Activated T-helper 2 cell treated with anti-CD3 and anti-CD28 coated beads, Interferon-gamma antibody, Interleukin-2, Interleukin-4, amounts not matched to agents 10 μg/mL and 5 μg/mL and 100 μg/mL, durations not matched to agents 14 hours and 24 hours and 36 hours (primary cell): ENCODE measurements around the gene ROBO3. TPM values are rescaled to one million over a fixed set of nuclear protein-coding genes. Genes with fewer than 3 reads are reported as not detected.

Experiments used
- DNase-seq: peaks from one replicate; pipeline ENCODE4 v3.0.0; 2021; ENCODE audit warnings: low spot score
- H3K27ac Mint-ChIP-seq: one replicate; pipeline ENCODE4 v1.8.0; 2021; ENCODE audit warnings: mixed read lengths
- H3K27me3 Mint-ChIP-seq: one replicate; pipeline ENCODE4 v1.8.0; 2021; ENCODE audit warnings: low read depth, mixed read lengths
- H3K36me3 Mint-ChIP-seq: one replicate; pipeline ENCODE4 v1.8.0; 2021; ENCODE audit warnings: low read depth, mixed read lengths
- H3K4me1 Mint-ChIP-seq: one replicate; pipeline ENCODE4 v1.8.0; 2021; ENCODE audit warnings: low read depth, mixed read lengths
- H3K4me3 Mint-ChIP-seq: one replicate; pipeline ENCODE4 v1.8.0; 2021; ENCODE audit warnings: low read depth, mild to moderate bottlenecking, moderate library complexity, mixed read lengths
- H3K9me3 Mint-ChIP-seq: one replicate; pipeline ENCODE4 v1.8.0; 2021; ENCODE audit warnings: mixed read lengths
- intact Hi-C: fragments of 100-400 bp; cut with micrococcal nuclease; formaldehyde crosslinking; loops from one replicate; pipeline ENCODE4 v1.15.1; 2023
- total RNA-seq: library from RNA; stranded (reverse); gene quantifications from 2 replicates; pipeline ENCODE4 v1.2.3, GENCODE V29; 2022

ROBO3 gene
- total RNA-seq, 1 donor from 2014 or later: 10.6 TPM

DNA sequence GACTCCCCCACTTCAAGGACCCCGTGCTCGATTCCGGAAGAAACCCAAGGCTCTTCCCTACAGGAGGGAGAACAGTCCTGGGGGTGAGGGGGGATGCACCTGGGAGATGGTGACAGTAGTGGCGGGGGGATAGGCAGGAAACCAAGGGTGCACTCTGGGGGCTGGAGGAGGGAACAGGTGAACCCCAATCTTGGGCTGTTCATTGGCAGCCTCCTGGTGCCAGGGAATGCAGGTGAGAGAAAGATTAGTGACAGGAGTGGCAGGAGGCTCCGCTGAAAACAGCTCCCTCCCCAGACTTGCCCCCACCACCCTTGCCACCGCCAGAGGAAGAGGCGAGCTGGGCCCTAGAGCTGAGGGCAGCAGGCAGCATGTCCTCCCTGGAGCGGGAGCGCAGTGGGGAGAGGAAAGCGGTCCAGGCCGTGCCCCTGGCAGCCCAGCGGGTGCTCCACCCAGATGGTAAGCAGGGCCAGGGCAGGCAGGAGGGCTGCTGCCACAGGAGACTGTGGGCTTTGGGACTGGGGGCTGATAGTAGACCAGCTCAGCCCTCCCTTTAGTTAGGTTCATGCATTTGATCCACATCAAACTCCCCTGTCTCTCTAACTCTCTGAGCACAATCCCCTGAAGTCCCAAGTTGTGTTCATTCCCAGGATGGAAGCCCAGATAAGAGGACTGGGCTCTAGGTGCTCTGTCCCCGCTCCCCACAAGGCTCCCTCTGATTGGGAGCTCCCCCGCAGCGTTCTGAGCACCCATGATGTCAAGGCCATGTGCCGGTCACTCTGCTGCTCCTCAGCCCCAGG is 14.5 kb downstream of the ROBO3 start:
- DNase-seq: no peak
- H3K27ac Mint-ChIP-seq: no peak overlapping the region
- no peaks in the 10 kb centered on the region for H3K36me3 Mint-ChIP-seq
- H3K9me3 Mint-ChIP-seq: no peaks in the 10 kb centered on the region
- peaks cover 12% of the 10 kb centered on the region for H3K4me1 Mint-ChIP-seq
- intact Hi-C loops: loop anchor here (5.0 kb wide), 2 partner anchors 132 to 263 kb away; no protein-coding TSS in a partner anchor
- peaks cover 13% of the 10 kb centered on the region for H3K27me3 Mint-ChIP-seq
- H3K4me3 Mint-ChIP-seq: no peak overlapping the region

- H3K27me3 Mint-ChIP-seq: peaks cover 8% of the 10 kb centered on the region
- peaks cover 12% of the 10 kb centered on the region for H3K4me1 Mint-ChIP-seq
- intact Hi-C loops: no loop called here
- no peaks in the 10 kb centered on the region for H3K36me3 Mint-ChIP-seq
- no peak for DNase-seq
- no peak overlapping the region for H3K27ac Mint-ChIP-seq
- H3K4me3 Mint-ChIP-seq: no peak overlapping the region
- no peaks in the 10 kb centered on the region for H3K9me3 Mint-ChIP-seq
Observed at GRCh38 chr11:124880290-124880611, 15.0 kb downstream of the ROBO3 start.

- H3K9me3 Mint-ChIP-seq: no peaks in the 10 kb centered on the region
- intact Hi-C loops: no loop called here
- no peaks in the 10 kb centered on the region for H3K36me3 Mint-ChIP-seq
Observed at GRCh38 chr11:124880958-124881357, 15.7 kb downstream of the ROBO3 start.

GRCh38 chr11:124882339-124883071 is 17.3 kb downstream of the ROBO3 start:
- Mint-ChIP-seq H3K36me3 (no peaks in the 10 kb centered on the region), H3K4me1 (peaks cover 4% of the 10 kb centered on the region), H3K27ac (no peak overlapping the region), H3K27me3 (peaks cover 2% of the 10 kb centered on the region), H3K9me3 (no peaks in the 10 kb centered on the region), H3K4me3 (no peak overlapping the region)
- DNase-seq: no peak
- intact Hi-C loops: no loop called here

More at GRCh38 chr11:124880958-124881357, 15.7 kb downstream of the ROBO3 start:
- H3K4me3 Mint-ChIP-seq: no peak overlapping the region
- H3K27ac Mint-ChIP-seq: no peak overlapping the region
- H3K4me1 Mint-ChIP-seq: peaks cover 12% of the 10 kb centered on the region
- DNase-seq: no peak
- H3K27me3 Mint-ChIP-seq: peaks cover 4% of the 10 kb centered on the region

- Mint-ChIP-seq H3K9me3 (no peaks in the 10 kb centered on the region), H3K36me3 (no peaks in the 10 kb centered on the region), H3K4me1 (no peaks in the 10 kb centered on the region), H3K27ac (no peak overlapping the region), H3K4me3 (no peak overlapping the region), H3K27me3 (peaks cover 10% of the 10 kb centered on the region)
- intact Hi-C loops: no loop called here
- no peak for DNase-seq
Observed at GRCh38 chr11:124884340-124884739, 19.1 kb downstream of the ROBO3 start.

DNA sequence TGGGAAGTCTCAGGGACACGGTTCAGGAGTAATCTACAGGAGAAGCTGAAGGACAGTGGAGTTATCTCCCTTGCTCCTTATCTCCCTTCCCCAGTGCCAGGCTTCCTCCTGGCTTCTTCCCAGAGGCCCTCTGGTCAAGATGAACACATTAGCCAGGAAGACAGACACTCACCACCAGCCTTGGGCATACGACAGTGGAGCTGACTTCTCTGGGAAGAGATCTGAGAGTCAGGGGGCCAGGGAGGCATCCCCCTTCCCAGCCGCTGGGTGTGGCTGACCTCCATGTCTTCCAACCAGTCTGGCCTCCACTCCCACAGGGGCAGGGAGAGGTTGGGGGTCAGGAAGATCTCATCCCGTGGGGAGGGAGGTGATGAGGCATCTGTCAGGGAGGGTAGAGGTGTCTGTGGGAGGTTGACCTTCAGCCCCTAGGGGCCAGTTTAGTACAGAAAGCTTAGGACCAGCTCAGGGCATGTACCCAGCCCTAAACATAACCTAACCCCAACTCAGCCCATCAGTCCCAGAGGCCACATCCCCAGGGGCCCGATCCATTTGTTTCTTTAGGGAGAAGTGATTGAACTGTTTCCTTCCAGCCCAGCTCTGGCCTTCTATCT is 19.7 kb downstream of the ROBO3 start:
- no peaks in the 10 kb centered on the region for H3K9me3 Mint-ChIP-seq
- no peak for DNase-seq
- peaks cover 12% of the 10 kb centered on the region for H3K27me3 Mint-ChIP-seq
- no peak overlapping the region for H3K27ac Mint-ChIP-seq
- no peak overlapping the region for H3K4me3 Mint-ChIP-seq
- no peaks in the 10 kb centered on the region for H3K36me3 Mint-ChIP-seq
- H3K4me1 Mint-ChIP-seq: no peaks in the 10 kb centered on the region
- intact Hi-C loops: no loop called here

DNA sequence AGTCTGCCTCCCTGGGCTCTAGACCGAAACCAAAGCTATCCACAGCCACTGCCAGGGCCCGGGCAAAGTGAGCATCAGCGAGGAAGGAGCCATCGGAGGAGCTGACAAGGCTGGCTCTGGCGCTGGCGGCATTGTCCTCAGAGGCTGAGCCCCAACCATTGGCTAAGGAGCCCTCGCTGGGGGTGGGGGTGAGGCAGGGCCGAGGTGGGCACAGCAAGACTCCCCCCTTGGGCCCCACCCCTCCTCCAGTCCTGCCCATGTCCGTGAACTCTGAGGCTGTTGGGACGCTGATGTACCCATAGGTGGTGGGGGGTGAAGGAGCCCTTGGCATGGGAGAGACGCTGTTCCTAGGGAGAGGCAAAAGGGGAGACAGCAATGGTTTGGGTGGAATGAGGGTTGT is 21.2 kb downstream of the ROBO3 start:
- H3K27ac Mint-ChIP-seq: no peak overlapping the region
- H3K36me3 Mint-ChIP-seq: no peaks in the 10 kb centered on the region
- H3K27me3 Mint-ChIP-seq: peaks cover 12% of the 10 kb centered on the region
- no peaks in the 10 kb centered on the region for H3K9me3 Mint-ChIP-seq
- no peak for DNase-seq
- intact Hi-C loops: no loop called here
- no peak overlapping the region for H3K4me3 Mint-ChIP-seq
- no peaks in the 10 kb centered on the region for H3K4me1 Mint-ChIP-seq

DNA sequence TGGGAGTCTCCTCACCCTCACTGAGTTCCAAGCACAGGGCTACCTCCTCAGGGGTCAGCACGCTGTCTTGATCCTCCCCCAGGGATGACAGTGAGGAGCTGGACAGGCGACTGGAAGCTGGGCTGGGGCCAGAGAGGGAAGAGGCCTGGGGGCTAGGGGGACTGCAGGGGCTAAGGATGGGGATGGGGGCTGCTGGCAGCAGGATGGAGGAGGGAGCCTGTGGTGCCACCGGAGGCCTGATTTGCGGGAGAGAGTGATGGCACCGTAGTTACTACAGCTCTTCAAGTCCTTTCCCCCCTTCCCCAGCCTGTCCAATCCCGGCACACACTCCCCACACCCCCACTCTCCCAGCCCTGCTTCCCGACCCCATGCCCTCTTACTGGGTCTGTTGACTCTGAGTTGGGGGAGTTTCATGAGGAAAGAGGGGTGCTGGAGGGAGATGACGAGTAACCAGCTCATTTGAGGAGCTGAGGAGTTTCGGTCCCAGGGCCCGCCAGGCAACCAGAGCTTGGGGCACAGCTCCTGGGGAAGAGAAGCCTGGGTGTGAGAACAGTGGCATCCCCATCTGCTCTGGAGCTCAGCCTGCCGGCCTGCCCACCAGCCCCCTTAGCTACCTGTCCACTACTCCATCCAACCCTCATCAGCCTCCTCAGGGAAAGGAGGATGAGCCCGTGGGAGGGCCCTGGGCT is 21.9 kb downstream of the ROBO3 start:
- no peaks in the 10 kb centered on the region for H3K9me3 Mint-ChIP-seq
- H3K4me3 Mint-ChIP-seq: no peak overlapping the region
- no peak overlapping the region for H3K27ac Mint-ChIP-seq
- DNase-seq: no peak
- H3K27me3 Mint-ChIP-seq: peaks cover 12% of the 10 kb centered on the region
- H3K4me1 Mint-ChIP-seq: no peaks in the 10 kb centered on the region
- no peaks in the 10 kb centered on the region for H3K36me3 Mint-ChIP-seq
- intact Hi-C loops: no loop called here

- Mint-ChIP-seq H3K27me3 (peaks cover 15% of the 10 kb centered on the region), H3K9me3 (no peaks in the 10 kb centered on the region), H3K36me3 (no peaks in the 10 kb centered on the region), H3K27ac (no peak overlapping the region), H3K4me1 (no peaks in the 10 kb centered on the region), H3K4me3 (no peak overlapping the region)
- DNase-seq: no peak
- intact Hi-C loops: no loop called here
Observed at GRCh38 chr11:124887667-124888013, 22.4 kb downstream of the ROBO3 start.

DNA sequence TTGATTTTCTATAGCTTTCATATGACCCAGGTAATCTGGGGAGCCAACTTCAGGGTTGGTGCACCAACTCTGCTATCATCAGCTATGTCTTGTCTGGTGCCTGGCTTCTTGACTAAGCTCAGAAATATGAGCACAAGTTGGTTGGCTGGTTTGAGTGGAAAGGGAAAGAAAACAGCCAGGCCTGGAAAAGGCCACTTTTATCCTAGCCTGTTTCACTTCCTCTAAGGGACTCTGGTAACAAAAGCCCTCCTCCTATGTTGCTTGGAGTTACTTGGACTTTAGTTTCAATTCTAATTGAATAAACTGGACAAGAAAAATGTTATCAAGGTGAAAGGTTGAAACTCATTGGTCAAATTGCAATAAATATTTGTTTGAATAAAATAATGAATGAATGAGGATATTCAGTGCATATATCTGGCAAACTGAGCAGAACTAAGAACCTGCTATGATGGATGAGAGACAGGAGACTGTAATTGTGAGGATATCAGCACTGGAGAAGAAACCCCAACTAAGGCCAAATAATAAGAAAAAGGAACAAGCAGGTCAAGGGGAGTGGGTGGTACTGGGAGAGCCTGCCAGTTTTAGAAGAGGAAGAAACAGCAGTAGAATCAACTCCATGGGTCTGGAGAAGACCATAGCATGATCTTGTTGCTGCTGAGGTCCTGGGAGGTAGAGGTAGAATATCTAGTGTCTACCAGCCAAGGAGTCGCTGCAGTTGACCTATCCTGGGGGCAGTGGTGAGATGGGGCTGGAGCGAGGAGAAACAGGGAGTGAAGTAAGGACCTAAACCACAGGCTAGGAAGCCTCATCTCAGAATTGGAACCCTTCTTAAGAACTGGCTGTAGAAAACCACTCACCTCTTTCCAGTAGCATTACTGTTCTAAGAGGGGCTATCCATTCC is 24.2 kb downstream of the ROBO3 start:
- peaks cover 17% of the 10 kb centered on the region for H3K27me3 Mint-ChIP-seq
- intact Hi-C loops: no loop called here
- DNase-seq: no peak
- H3K27ac Mint-ChIP-seq: no peak overlapping the region
- H3K9me3 Mint-ChIP-seq: no peaks in the 10 kb centered on the region
- H3K4me3 Mint-ChIP-seq: no peak overlapping the region
- H3K4me1 Mint-ChIP-seq: no peaks in the 10 kb centered on the region
- H3K36me3 Mint-ChIP-seq: no peaks in the 10 kb centered on the region

- Mint-ChIP-seq H3K9me3 (no peaks in the 10 kb centered on the region), H3K36me3 (no peaks in the 10 kb centered on the region), H3K4me1 (no peaks in the 10 kb centered on the region), H3K27ac (no peak overlapping the region), H3K4me3 (no peak overlapping the region), H3K27me3 (peaks cover 17% of the 10 kb centered on the region)
- no peak for DNase-seq
- intact Hi-C loops: no loop called here
Observed at GRCh38 chr11:124890151-124890550, 24.9 kb downstream of the ROBO3 start.

DNA sequence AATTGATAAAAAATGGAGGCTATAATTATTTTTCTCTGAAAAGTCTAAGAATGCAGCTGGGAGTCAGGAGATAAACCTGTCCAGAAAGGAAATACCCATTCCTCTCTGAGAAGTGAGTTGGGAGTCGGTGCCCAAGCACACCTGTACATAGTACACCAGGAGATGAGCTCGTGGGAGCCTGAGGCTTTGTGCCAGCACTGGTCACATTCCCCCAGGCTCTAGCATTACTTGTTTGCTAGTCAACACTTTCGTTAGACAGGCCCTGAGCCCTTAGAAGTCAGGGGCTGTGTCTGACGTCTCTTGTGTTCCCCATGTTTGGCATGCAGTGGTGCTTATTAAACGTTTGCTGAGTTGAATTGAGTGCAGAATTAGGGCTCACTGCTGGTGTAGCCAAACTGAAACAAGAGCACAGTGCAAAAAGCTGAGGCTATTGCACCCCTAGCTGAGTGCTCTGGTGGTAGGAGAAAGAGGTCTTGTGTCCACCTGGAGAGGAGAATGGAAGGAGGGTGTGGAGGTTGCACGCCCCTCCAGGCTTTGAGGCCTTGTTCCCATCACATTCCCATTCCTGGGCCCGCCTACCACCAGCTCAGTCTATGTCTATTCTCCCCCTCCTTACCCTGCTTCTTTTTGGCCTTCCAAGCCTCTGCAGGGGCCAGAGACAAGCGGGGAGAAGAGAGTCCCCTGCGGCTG is 25.6 kb downstream of the ROBO3 start:
- Mint-ChIP-seq H3K27me3 (peaks cover 15% of the 10 kb centered on the region), H3K4me3 (no peak overlapping the region), H3K4me1 (no peaks in the 10 kb centered on the region), H3K27ac (no peak overlapping the region), H3K36me3 (no peaks in the 10 kb centered on the region), H3K9me3 (no peaks in the 10 kb centered on the region)
- no peak for DNase-seq
- intact Hi-C loops: no loop called here
